ENCODE data around the gene PDE4A.

GRCh38 chr19:10518444-10519361 is 98.4 kb downstream of the PDE4A start:
- TF ChIP-seq CTCF (IDR thresholded peaks at IDR 0.05 in 2 of 3, conservative IDR thresholded peaks at IDR 0.05 in 1 of 3; ENCODE audit: control insufficient read depth in 2 of 3, extremely low read depth in 1 of 3, insufficient read depth in 1 of 3, low read depth in 3 of 3, low read length in 3 of 3) (no peak), MAX (IDR thresholded peaks at IDR 0.05; ENCODE audit: low read depth, low read length) (no peak)

Measured in GM12878 (cell line).